Smooth muscle cell of trachea (primary cell): ENCODE data around the gene ATP6V1B1. TPM values are rescaled to one million over a fixed set of nuclear protein-coding genes. Genes with fewer than 3 reads are reported as not detected.

Source experiments
- total RNA-seq: library from RNA; depleted of rRNA; stranded (reverse); fragments of >200 nt; gene quantifications from 2 replicates; pipeline ENCODE4 v1.2.1, GENCODE V29; 2014

ATP6V1B1 gene
- 0.58 and 1.7 TPM in 2 replicates for total RNA-seq

GRCh38 chr2:70935468-70936164, at the start of gene ATP6V1B1:
Gene ATP6V1B1, plus strand, starts transcription at chr2:70935900. Its CDS starts 55 bp downstream, at chr2:70935955.

GRCh38 chr2:70978341-70979179, 42.9 kb downstream of the ATP6V1B1 start, which contains the start of gene ANKRD53:
Gene ANKRD53, plus strand, starts transcription at chr2:70978630. Its CDS starts 16 bp downstream, at chr2:70978646.

GRCh38 chr2:70994699-70995425, 59.2 kb downstream of the ATP6V1B1 start, which contains the start of gene TEX261:
Gene TEX261, minus strand, starts transcription at chr2:70994873. Its CDS starts 116 bp downstream, at chr2:70994757.

Other genes with a start within 250 kb of the ATP6V1B1 start
- 0.29 TPM in 1 of 2 replicates, not detected in the other for gene ADD2, start 167.7 kb upstream of the ATP6V1B1 start, total RNA-seq
- gene FIGLA, start 145.3 kb upstream of the ATP6V1B1 start, total RNA-seq = not detected in 2 replicates
- not detected in 2 replicates for gene CLEC4F, start 115.3 kb upstream of the ATP6V1B1 start, total RNA-seq
- gene CD207, start 100.1 kb upstream of the ATP6V1B1 start, total RNA-seq = not detected in 2 replicates
- 0.87 and 1.5 TPM in 2 replicates for gene VAX2, start 35.3 kb upstream of the ATP6V1B1 start, total RNA-seq
- gene ANKRD53, start 42.7 kb downstream of the ATP6V1B1 start, total RNA-seq = 0.83 and 1.3 TPM in 2 replicates
- 36.7 and 36.9 TPM in 2 replicates for gene TEX261, start 59.0 kb downstream of the ATP6V1B1 start, total RNA-seq
- gene NAGK, start 132.7 kb downstream of the ATP6V1B1 start, total RNA-seq = 70.8 and 76.3 TPM in 2 replicates
- 23.5 and 29.8 TPM in 2 replicates for gene MCEE, start 194.3 kb downstream of the ATP6V1B1 start, total RNA-seq
- 10.9 and 22.5 TPM in 2 replicates for gene MPHOSPH10, start 194.7 kb downstream of the ATP6V1B1 start, total RNA-seq